Kidney (tissue), 14 donors: ENCODE data around the gene RALGPS1. TPM values are rescaled to one million over a fixed set of nuclear protein-coding genes. Genes with fewer than 3 reads are reported as not detected.

Source experiments
- DNase-seq, 5 donors: peaks; one replicate each; pipeline ENCODE4 v3.0.0-alpha.2; 2013 to 2020
- FAIRE-seq: peaks from 2 replicates; lab custom pipeline; 2012; peaks lifted over from hg19 to GRCh38; lab: Jason Lieb, UNC
- H3K27ac ChIP-seq, 2 donors: one replicate each; pipeline ENCODE4 v1.7.0; 2013; ENCODE audit warnings: low read depth in 2 of 2, low read length in 2 of 2, inconsistent platforms in 1 of 2
- H3K27me3 ChIP-seq: one replicate; pipeline ENCODE4 v1.7.1; 2013; ENCODE audit warnings: low read length, inconsistent platforms; ENCODE audit not compliant: control insufficient read depth, insufficient read depth
- H3K36me3 ChIP-seq, 3 donors: one replicate each; pipeline versions ENCODE4 v1.7.0 to v1.7.1; 2013; ENCODE audit warnings: low read length in 3 of 3, control low read depth in 1 of 3, inconsistent platforms in 1 of 3; ENCODE audit not compliant: insufficient read depth in 3 of 3, control insufficient read depth in 2 of 3
- H3K4me1 ChIP-seq, 3 donors: one replicate each; pipeline versions ENCODE4 v1.7.0 to v1.7.1; 2013; ENCODE audit warnings: low read length in 3 of 3, inconsistent platforms in 1 of 3, low read depth in 1 of 3; ENCODE audit not compliant: control insufficient read depth in 2 of 3, insufficient read depth in 2 of 3
- H3K4me3 ChIP-seq, 3 donors: one replicate each; pipeline versions ENCODE4 v1.7.0 to v1.8.1; 2013; ENCODE audit warnings: low read length in 3 of 3, control low read depth in 1 of 3, inconsistent platforms in 1 of 3
- H3K9ac ChIP-seq, 3 donors: one replicate each; pipeline versions ENCODE4 v1.7.0 to v1.7.1; 2013; ENCODE audit warnings: low read length in 3 of 3, control low read depth in 1 of 3, inconsistent platforms in 1 of 3
- H3K9me3 ChIP-seq, 3 donors: one replicate each; pipeline versions ENCODE4 v1.7.0 to v1.7.1; 2013; ENCODE audit warnings: low read length in 3 of 3, control low read depth in 1 of 3, inconsistent platforms in 1 of 3; ENCODE audit not compliant: control insufficient read depth in 2 of 3, insufficient read depth in 1 of 3
- CTCF ChIP-seq: IDR thresholded peaks from 3 replicates; pipeline ENCODE4 v1.5.1; 2012; ENCODE audit warnings: mild to moderate bottlenecking, moderate library complexity, borderline replicate concordance; ENCODE audit not compliant: insufficient read depth; ENCODE audit errors: extremely low read depth
- intact Hi-C: fragments of 100-400 bp; cut with DNase I; formaldehyde crosslinking; loops from one replicate; pipeline ENCODE4 v1.11.1; 2022
- polyA plus RNA-seq: library from polyadenylated mRNA; stranded (reverse); fragments of 350-450 nt; fragmentation: Illumina TruSeq; extraction: RNeasy Lipid Tissue Mini Kit (QIAGEN cat#74804); gene quantifications from one replicate; pipeline ENCODE4 v1.2.3, GENCODE V29; 2014; ENCODE audit warnings: low read depth, low replicate concordance; ENCODE audit not compliant: insufficient read depth
- total RNA-seq: library from RNA; stranded (reverse); fragmentation: NEBNext Ultra II Directional; extraction: Animal tissue kit (Norgen Biotek cat#: 25700); gene quantifications from one replicate; pipeline ENCODE4 v1.2.1, GENCODE V29; 2021
- donor health status: control.
- donor health status: control.
- donor health status: control.
- donor health status: control.
- donor health status: control.
- donor health status: DM: yes; HTN: yes; CAD: no.
- donor health status: Normal renal cell carcinoma (clear cell type).

Gene RALGPS1
- total and polyA plus RNA-seq, 2 donors from 2014 or later: 9.4 to 25.2 TPM

DNA sequence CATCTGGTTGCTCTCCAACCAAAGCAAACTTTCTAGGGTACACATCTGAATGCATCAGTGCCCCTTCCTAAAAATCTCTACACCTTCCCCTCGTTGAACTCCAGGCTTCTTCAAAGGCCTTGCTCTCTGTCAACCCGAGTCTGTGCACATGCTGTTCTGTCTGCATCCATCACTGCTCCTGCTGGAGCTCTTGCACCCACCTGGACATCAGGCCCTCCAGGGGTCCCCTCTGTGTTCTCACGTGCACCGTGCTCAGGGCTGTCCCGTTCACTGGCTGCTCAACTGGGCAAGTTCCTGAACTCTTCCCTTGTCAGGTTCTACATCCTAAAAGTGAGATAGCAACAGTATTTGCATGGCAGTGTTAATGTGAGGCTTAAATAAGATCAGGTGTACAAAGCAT, 270.6 kb downstream of the RALGPS1 start:
- DNase-seq (peak in 1 of 5 donors; percentile 35), FAIRE-seq (no peak)
- Histone ChIP-seq H3K27ac (no peak overlapping the region), H3K36me3 (no peaks in the 10 kb centered on the region), H3K27me3 (no peaks in the 10 kb centered on the region), H3K4me1 (peaks cover 0 to 17% (median 8%) of the 10 kb centered on the region in 3 donors), H3K4me3 (no peak overlapping the region), H3K9me3 (no peaks in the 10 kb centered on the region), H3K9ac (no peak overlapping the region)
- intact Hi-C loops: no loop called here
- TF ChIP-seq CTCF: no peak

DNA sequence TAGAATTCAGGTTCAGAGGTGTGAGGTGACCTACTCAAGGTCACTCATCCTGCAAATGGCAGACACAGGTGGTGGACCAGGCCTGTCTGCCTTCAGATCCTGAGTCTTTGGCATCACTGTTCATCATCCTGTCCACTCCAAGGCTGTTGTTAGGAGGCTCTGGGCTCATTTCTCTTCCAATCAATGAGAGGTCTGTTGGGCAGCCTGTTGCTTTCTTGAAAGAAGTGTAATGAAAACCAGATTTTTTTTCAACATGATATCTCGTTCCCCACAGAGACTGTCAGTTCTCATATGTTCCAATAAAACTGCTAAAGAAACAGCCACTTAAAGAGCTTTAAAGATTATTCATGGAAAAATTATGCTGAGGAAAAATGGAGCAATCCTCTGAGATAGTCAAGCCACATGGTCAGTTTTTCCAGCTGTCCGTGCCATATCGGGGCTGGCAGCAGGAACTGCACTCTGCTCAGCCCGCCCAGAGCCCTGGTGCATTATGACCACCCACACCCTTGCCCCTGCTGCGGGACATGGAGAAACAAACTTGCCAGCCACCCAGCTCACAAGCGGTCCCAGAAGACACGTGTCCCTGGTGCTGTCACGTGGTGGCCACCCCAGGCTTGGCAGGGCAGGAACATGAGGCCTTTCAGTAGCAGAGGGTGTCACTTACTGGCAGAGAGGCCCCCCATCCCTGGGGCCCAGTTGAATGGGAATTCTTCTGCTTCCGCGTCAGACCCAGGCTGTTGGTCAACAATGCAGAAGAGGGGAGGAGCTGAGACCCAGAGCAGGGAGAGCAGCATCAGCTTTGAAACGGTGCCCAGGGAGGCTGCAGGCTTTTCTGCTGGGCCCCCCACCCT, 271.6 kb downstream of the RALGPS1 start:
- Histone ChIP-seq H3K27me3 (no peaks in the 10 kb centered on the region), H3K4me1 (peaks cover 0 to 14% (median 8%) of the 10 kb centered on the region in 3 donors), H3K36me3 (no peaks in the 10 kb centered on the region), H3K9ac (peak overlapping the region in 1 of 3 donors; percentile 8), H3K9me3 (no peaks in the 10 kb centered on the region), H3K27ac (peak overlapping the region; percentile 58 to 93), H3K4me3 (no peak overlapping the region)
- intact Hi-C loops: no loop called here
- no peak for FAIRE-seq
- no peak for TF ChIP-seq CTCF
- peak in 4 of 5 donors; percentile 40 to 95 (median 69) for DNase-seq

GRCh38 chr9:127186806-127187205, 272.2 kb downstream of the RALGPS1 start:
- peak overlapping the region; percentile 58 to 93 for H3K27ac ChIP-seq
- intact Hi-C loops: no loop called here
- no peak overlapping the region for H3K4me3 ChIP-seq
- peak overlapping the region in 1 of 3 donors; percentile 8 for H3K9ac ChIP-seq
- no peak for FAIRE-seq
- DNase-seq: no peak
- H3K9me3 ChIP-seq: no peaks in the 10 kb centered on the region
- no peaks in the 10 kb centered on the region for H3K36me3 ChIP-seq
- H3K27me3 ChIP-seq: no peaks in the 10 kb centered on the region
- H3K4me1 ChIP-seq: peaks cover 0 to 14% (median 8%) of the 10 kb centered on the region in 3 donors
- no peak for TF ChIP-seq CTCF
